K562 (cell line): Measurements from ENCODE around the gene DCST1. TPM values are rescaled to one million over a fixed set of nuclear protein-coding genes. Genes with fewer than 3 reads are reported as not detected.
A peak's percentile ranks its signal among the peaks of the same experiment; 100 is the strongest.

Experiments used
- AFF4 ChIP-seq: sonication (generic); formaldehyde crosslinking; IDR thresholded peaks from 2 replicates; pipeline ENCODE4 v1.8.0; 2023; ENCODE audit warnings: mild to moderate bottlenecking, missing genetic modification reagents
- BRF2 ChIP-seq: IDR thresholded peaks from 3 replicates; pipeline ENCODE4 v1.6.1; 2011; ENCODE audit warnings: borderline replicate concordance, mild to moderate bottlenecking; ENCODE audit not compliant: insufficient read length, insufficient read depth
- FOXK1 ChIP-seq: sonication (generic); formaldehyde crosslinking; IDR thresholded peaks from 2 replicates; pipeline ENCODE4 v1.8.0; 2022; ENCODE audit warnings: missing genetic modification reagents, mild to moderate bottlenecking, borderline replicate concordance
- GATA2 ChIP-seq: sonication (generic); formaldehyde crosslinking; IDR thresholded peaks from 2 replicates; pipeline ENCODE4 v1.4.0; 2020; ENCODE audit warnings: mild to moderate bottlenecking, missing genetic modification reagents
- HMGN3 ChIP-seq: IDR thresholded peaks from 2 replicates; pipeline ENCODE4 v1.6.1; 2011; ENCODE audit warnings: borderline replicate concordance, low read depth, mild to moderate bottlenecking, mixed read lengths, low read length; ENCODE audit not compliant: insufficient read length; ENCODE audit errors: extremely low read depth
- MCM5 ChIP-seq: fragments of 450-650 bp; IDR thresholded peaks from 2 replicates; pipeline ENCODE4 v1.6.1; 2016; ENCODE audit warnings: low read depth
- MEF2A ChIP-seq: IDR thresholded peaks from 2 replicates; pipeline ENCODE4 v1.6.1; 2011; ENCODE audit warnings: low read depth, mild to moderate bottlenecking, low read length, moderate library complexity; ENCODE audit not compliant: control insufficient read depth
- MTA1 ChIP-seq: fragments of 450-650 bp; IDR thresholded peaks from 2 replicates; pipeline ENCODE4 v1.6.1; 2017; ENCODE audit warnings: borderline replicate concordance
- NFE2 ChIP-seq: IDR thresholded peaks from 2 replicates; pipeline ENCODE4 v1.6.1; 2014; ENCODE audit warnings: antibody characterized with exemption, low read depth
- POLR2H ChIP-seq: IDR thresholded peaks from 2 replicates; pipeline ENCODE4 v1.6.1; 2016; ENCODE audit warnings: missing genetic modification characterization, low read depth, mild to moderate bottlenecking, control low read depth, missing compliant biosample characterization, moderate library complexity
- SAFB2 ChIP-seq: fragments of 200-400 bp; formaldehyde crosslinking; IDR thresholded peaks from 2 replicates; pipeline ENCODE4 v1.6.1; 2018; ENCODE audit warnings: borderline replicate concordance, low read length, low read depth, moderate library complexity; ENCODE audit not compliant: severe bottlenecking
- SNRNP70 ChIP-seq: fragments of 200-400 bp; formaldehyde crosslinking; optimal IDR thresholded peaks from 2 replicates; pipeline ENCODE3; 2017; ENCODE audit warnings: low read depth, low read length
- TCF3 ChIP-seq: sonication (generic); formaldehyde crosslinking; IDR thresholded peaks from 2 replicates; pipeline ENCODE4 v1.4.0; 2020; ENCODE audit warnings: mild to moderate bottlenecking, missing genetic modification reagents
- ZFP1 ChIP-seq: fragments of 450-650 bp; formaldehyde crosslinking; IDR thresholded peaks from 2 replicates; pipeline ENCODE4 v1.4.0; 2020; ENCODE audit warnings: mild to moderate bottlenecking, mixed read lengths
- ZHX1 ChIP-seq: fragments of 150-350 bp; conservative IDR thresholded peaks from 2 replicates; pipeline ENCODE4 v1.6.1; 2014; ENCODE audit warnings: low read length
- ZNF511 ChIP-seq: sonication (generic); formaldehyde crosslinking; IDR thresholded peaks from 2 replicates; pipeline ENCODE4 v1.8.0; 2022; ENCODE audit warnings: mild to moderate bottlenecking, missing genetic modification reagents
- polyA plus RNA-seq, 8 experiments: library from polyadenylated mRNA; depleted of rRNA in 4 of 8; stranded (reverse) in 5 of 8; unstranded in 3 of 8; fragments of >200 nt; fragmentation: Nextera tagmentation in 2 of 8; fragmentation: Illumina TruSeq in 1 of 8; extraction: Ambion mirVana in 2 of 8; extraction: Trizol in 1 of 8; gene quantifications; 2 replicates each; pipeline versions ENCODE4 v1.2.1 to v1.2.3, GENCODE V29; 2011 to 2014; ENCODE audit warnings: inconsistent platforms in 1 of 8, missing spikeins in 1 of 8
- total RNA-seq, 7 experiments: library from RNA; depleted of rRNA in 6 of 7; stranded (reverse); fragments of >200 nt in 6 of 7; fragmentation: Illumina TruSeq in 2 of 7; extraction: Trizol in 2 of 7; gene quantifications; 2 replicates each; pipeline versions ENCODE4 v1.2.1 to v1.2.3, GENCODE V29; 2011 to 2021; ENCODE audit warnings: low replicate concordance in 1 of 7
- TF ChIP-seq, protein P1 (sequence below): fragments of 200-800 bp; sonication (Bioruptor generic); IDR thresholded peaks from 2 replicates; pipeline ENCODE4 v1.6.1; 2017; ENCODE audit warnings: missing genetic modification characterization, missing compliant biosample characterization

DCST1 gene
- total and polyA plus RNA-seq, 9 of the 15 experiments (the other 6 are each of a cell fraction or from before 2014, with no cell fraction given): not detected

DNA sequence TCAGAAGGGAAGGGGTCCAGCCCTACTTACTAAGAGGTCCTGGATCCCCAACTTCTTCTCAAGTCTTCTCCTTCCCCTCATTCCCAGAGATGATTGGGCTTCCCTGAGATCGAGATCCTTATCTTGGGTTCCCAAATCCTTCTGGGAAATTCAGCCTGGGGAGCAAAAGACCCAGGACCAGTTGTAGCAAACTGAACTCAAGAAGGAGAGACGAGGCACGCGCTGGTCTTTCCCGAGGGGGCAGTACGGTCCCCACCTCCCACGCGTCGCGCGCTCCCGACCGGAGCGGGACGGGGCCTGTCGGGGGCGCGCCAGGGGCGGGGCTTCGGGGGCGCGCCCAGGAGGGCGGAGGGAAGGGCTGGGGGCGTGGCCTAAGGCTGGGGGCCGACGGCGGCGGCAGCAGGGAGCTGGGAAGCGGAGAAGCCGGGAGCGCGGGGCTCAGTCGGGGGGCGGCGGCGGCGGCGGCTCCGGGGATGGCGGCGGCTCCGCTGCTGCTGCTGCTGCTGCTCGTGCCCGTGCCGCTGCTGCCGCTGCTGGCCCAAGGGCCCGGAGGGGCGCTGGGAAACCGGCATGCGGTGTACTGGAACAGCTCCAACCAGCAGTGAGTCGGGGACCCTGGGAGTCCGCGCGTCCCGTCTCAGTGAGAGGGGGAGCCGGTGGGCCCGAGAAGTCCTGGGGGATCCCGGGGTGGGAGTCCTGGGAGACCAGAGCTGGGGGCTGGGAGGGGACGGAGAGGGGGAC is 45.0 kb downstream of the DCST1 start, which contains the start of gene EFNA3 (continued):
- TF ChIP-seq ZNF511 (CRISPR knock-in tag) (0 out of 2 replicates have a peak, but pooled peaks have one; percentile 39), MTA1 (no peak), NFE2 (no peak), SAFB2 (no peak), AFF4 (CRISPR knock-in tag) (no peak), BRF2 (no peak), ZHX1 (no peak), MEF2A (no peak), ZFP1 (no peak), SNRNP70 (no peak), GATA2 (CRISPR knock-in tag) (0 out of 2 replicates have a peak, but pooled peaks have one; percentile 59), FOXK1 (CRISPR knock-in tag) (no peak), POLR2H (no peak), MCM5 (no peak), HMGN3 (peak; percentile 57), TCF3 (CRISPR knock-in tag) (no peak)
- TF ChIP-seq, protein P1, sequence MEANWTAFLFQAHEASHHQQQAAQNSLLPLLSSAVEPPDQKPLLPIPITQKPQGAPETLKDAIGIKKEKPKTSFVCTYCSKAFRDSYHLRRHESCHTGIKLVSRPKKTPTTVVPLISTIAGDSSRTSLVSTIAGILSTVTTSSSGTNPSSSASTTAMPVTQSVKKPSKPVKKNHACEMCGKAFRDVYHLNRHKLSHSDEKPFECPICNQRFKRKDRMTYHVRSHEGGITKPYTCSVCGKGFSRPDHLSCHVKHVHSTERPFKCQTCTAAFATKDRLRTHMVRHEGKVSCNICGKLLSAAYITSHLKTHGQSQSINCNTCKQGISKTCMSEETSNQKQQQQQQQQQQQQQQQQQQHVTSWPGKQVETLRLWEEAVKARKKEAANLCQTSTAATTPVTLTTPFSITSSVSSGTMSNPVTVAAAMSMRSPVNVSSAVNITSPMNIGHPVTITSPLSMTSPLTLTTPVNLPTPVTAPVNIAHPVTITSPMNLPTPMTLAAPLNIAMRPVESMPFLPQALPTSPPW (CRISPR knock-in tag): peak; percentile 81
